ENCODE results near the gene TGFBR2.

Gene TGFBR2

DNA sequence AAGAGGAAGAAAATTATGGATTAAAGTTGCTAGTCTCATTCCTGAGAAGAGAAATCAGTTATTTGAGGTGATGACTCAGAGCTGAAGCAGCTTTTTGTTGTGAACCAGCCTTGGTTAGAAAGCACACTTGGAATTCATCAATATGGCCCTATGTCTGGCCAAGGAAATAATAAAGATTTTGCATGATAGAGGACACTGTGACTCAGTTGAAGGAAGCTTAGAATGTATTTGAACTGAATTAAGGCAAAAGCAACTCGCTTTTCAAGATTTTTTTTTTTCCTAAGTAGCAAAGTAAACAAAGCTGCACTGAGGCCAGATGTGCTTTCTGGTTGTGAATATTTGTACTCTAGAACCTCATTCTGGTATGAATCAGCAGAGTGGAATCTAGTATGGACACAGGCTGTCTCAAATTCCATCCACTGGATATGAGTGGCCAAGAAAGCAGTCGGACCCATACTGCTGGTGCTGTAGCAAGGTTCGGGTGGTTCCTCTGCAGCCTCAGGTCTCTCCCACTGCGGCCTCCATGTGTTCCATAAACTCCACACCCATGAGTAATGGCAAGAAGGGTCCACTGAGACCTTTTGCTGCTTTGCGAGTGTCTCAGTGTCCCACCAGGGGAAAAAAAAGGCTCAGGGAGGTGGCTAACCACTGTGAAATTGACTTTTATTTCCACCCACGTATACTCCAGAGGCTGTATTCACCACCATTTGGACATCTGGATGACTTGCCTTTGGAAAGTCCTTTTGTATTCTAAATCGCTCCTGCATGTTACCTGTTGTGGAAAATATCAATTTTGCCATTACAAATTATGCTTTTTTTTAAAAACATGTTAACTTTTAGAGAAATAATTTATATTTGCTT lies 53.1 kb downstream of the TGFBR2 start:
- Mint-ChIP-seq H3K4me3 (peak overlapping the region; percentile 74), H3K9me3 (no peaks in the 10 kb centered on the region), H3K27ac (ENCODE audit: low read depth) (peak overlapping the region; percentile 96), H3K36me3 (ENCODE audit: insufficient read depth) (peaks cover 55% of the 10 kb centered on the region), H3K4me1 (peaks cover 90% of the 10 kb centered on the region), H3K27me3 (no peaks in the 10 kb centered on the region)
- DNase-seq (ENCODE audit: low spot score in 2 of 2) (no peak), ATAC-seq (replicated peaks; ENCODE audit: extremely low read depth, poor library complexity, severe bottlenecking) (no peak)

GRCh38 chr3:30660136-30660535 lies 53.7 kb downstream of the TGFBR2 start:
- ATAC-seq (replicated peaks; ENCODE audit: extremely low read depth, poor library complexity, severe bottlenecking) (no peak), DNase-seq (ENCODE audit: low spot score in 2 of 2) (no peak)
- peak overlapping the region; percentile 87 for H3K27ac Mint-ChIP-seq (ENCODE audit: low read depth)
- H3K4me1 Mint-ChIP-seq = peaks cover 90% of the 10 kb centered on the region
- no peak overlapping the region for H3K4me3 Mint-ChIP-seq
- H3K36me3 Mint-ChIP-seq (ENCODE audit: insufficient read depth) = peaks cover 49% of the 10 kb centered on the region
- no peaks in the 10 kb centered on the region for H3K9me3 Mint-ChIP-seq
- H3K27me3 Mint-ChIP-seq = no peaks in the 10 kb centered on the region

DNA sequence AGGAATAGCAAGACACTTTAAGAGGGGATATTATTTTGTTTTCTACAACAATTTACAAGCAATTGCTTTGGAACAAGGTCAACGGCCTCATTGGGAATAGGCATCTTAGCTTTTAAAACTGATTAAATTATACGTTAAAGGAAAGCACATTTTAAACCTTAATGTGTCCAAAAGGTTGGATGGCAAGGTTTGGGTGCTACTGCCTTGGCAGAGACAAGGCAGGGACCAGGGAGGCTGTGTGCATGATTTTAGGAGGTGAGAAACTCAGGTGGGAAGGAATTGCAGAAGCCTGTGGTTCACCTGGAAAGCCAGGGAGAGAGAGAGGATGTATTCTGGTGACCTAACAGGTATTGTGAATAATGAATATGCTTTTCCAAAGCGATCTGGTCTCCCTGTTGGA lies 54.3 kb downstream of the TGFBR2 start:
- peaks cover 44% of the 10 kb centered on the region for H3K36me3 Mint-ChIP-seq (ENCODE audit: insufficient read depth)

GRCh38 chr3:30661098-30661873 lies 54.9 kb downstream of the TGFBR2 start:
- Mint-ChIP-seq H3K4me1 (peaks cover 87% of the 10 kb centered on the region), H3K9me3 (no peaks in the 10 kb centered on the region), H3K27ac (ENCODE audit: low read depth) (peak overlapping the region; percentile 87), H3K4me3 (peak overlapping the region; percentile 34), H3K36me3 (ENCODE audit: insufficient read depth) (peaks cover 44% of the 10 kb centered on the region), H3K27me3 (no peaks in the 10 kb centered on the region)
- ATAC-seq (replicated peaks; ENCODE audit: extremely low read depth, poor library complexity, severe bottlenecking) (no peak), DNase-seq (ENCODE audit: low spot score in 2 of 2) (no peak)

More for the DNA sequence above, 54.3 kb downstream of the TGFBR2 start:
- ATAC-seq (replicated peaks; ENCODE audit: extremely low read depth, poor library complexity, severe bottlenecking) = no peak
- peak overlapping the region; percentile 87 for H3K27ac Mint-ChIP-seq (ENCODE audit: low read depth)
- no peak for DNase-seq (ENCODE audit: low spot score in 2 of 2)
- no peaks in the 10 kb centered on the region for H3K27me3 Mint-ChIP-seq
- H3K4me1 Mint-ChIP-seq = peaks cover 90% of the 10 kb centered on the region
- no peaks in the 10 kb centered on the region for H3K9me3 Mint-ChIP-seq
- H3K4me3 Mint-ChIP-seq = peak overlapping the region; percentile 34

GRCh38 chr3:30662836-30663235 lies 56.4 kb downstream of the TGFBR2 start:
- H3K27me3 Mint-ChIP-seq = no peaks in the 10 kb centered on the region
- no peak for ATAC-seq (replicated peaks; ENCODE audit: extremely low read depth, poor library complexity, severe bottlenecking)
- H3K36me3 Mint-ChIP-seq (ENCODE audit: insufficient read depth) = peaks cover 40% of the 10 kb centered on the region
- H3K4me1 Mint-ChIP-seq = peaks cover 78% of the 10 kb centered on the region
- no peak for DNase-seq (ENCODE audit: low spot score in 2 of 2)
- H3K9me3 Mint-ChIP-seq = no peaks in the 10 kb centered on the region
- peak overlapping the region; percentile 93 for H3K27ac Mint-ChIP-seq (ENCODE audit: low read depth)
- no peak overlapping the region for H3K4me3 Mint-ChIP-seq

- Mint-ChIP-seq H3K36me3 (ENCODE audit: insufficient read depth) (peaks cover 41% of the 10 kb centered on the region), H3K27me3 (no peaks in the 10 kb centered on the region), H3K27ac (ENCODE audit: low read depth) (peak overlapping the region; percentile 93), H3K4me3 (no peak overlapping the region), H3K9me3 (no peaks in the 10 kb centered on the region), H3K4me1 (peaks cover 78% of the 10 kb centered on the region)
- DNase-seq (ENCODE audit: low spot score in 2 of 2) = no peak
- no peak for ATAC-seq (replicated peaks; ENCODE audit: extremely low read depth, poor library complexity, severe bottlenecking)
These were observed 57.3 kb downstream of the TGFBR2 start for GRCh38 chr3:30663533-30664241.

- H3K9me3 Mint-ChIP-seq = no peaks in the 10 kb centered on the region
- no peaks in the 10 kb centered on the region for H3K27me3 Mint-ChIP-seq
- peaks cover 42% of the 10 kb centered on the region for H3K36me3 Mint-ChIP-seq (ENCODE audit: insufficient read depth)
- H3K27ac Mint-ChIP-seq (ENCODE audit: low read depth) = peak overlapping the region; percentile 93
- H3K4me1 Mint-ChIP-seq = peaks cover 77% of the 10 kb centered on the region
- DNase-seq (ENCODE audit: low spot score in 2 of 2) (no peak), ATAC-seq (replicated peaks; ENCODE audit: extremely low read depth, poor library complexity, severe bottlenecking) (no peak)
- peak overlapping the region; percentile 35 for H3K4me3 Mint-ChIP-seq
These were observed 58.1 kb downstream of the TGFBR2 start for GRCh38 chr3:30664459-30664858.

GRCh38 chr3:30664884-30665283 lies 58.5 kb downstream of the TGFBR2 start:
- peak overlapping the region; percentile 93 for H3K27ac Mint-ChIP-seq (ENCODE audit: low read depth)
- DNase-seq (ENCODE audit: low spot score in 2 of 2) (no peak), ATAC-seq (replicated peaks; ENCODE audit: extremely low read depth, poor library complexity, severe bottlenecking) (peak; percentile 77)
- H3K9me3 Mint-ChIP-seq = no peaks in the 10 kb centered on the region
- H3K27me3 Mint-ChIP-seq = no peaks in the 10 kb centered on the region
- H3K4me1 Mint-ChIP-seq = peaks cover 79% of the 10 kb centered on the region
- H3K4me3 Mint-ChIP-seq = peak overlapping the region; percentile 35
- H3K36me3 Mint-ChIP-seq (ENCODE audit: insufficient read depth) = peaks cover 44% of the 10 kb centered on the region

DNA sequence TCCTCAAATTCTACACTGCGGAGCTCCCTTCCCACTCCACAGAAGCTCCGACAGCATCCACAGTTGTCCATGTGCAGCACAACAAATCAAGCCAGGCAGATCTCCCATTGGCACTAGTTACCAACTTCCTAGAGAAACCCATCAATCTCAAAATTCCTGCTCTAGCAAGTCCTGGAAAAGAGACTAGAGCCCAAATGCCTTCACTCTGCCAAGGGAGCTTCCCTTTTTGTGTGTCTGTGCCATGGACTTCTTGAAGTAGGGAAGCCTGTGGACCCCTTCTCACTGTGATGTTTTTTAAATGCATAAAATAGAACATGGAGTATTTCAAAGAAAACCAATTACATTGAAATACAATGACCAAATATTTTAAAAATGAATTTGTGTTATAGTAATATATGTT lies 59.1 kb downstream of the TGFBR2 start:
- Mint-ChIP-seq H3K9me3 (no peaks in the 10 kb centered on the region), H3K27me3 (no peaks in the 10 kb centered on the region), H3K4me3 (peak overlapping the region; percentile 35), H3K4me1 (peaks cover 82% of the 10 kb centered on the region), H3K27ac (ENCODE audit: low read depth) (peak overlapping the region; percentile 93), H3K36me3 (ENCODE audit: insufficient read depth) (peaks cover 45% of the 10 kb centered on the region)
- no peak for DNase-seq (ENCODE audit: low spot score in 2 of 2)
- no peak for ATAC-seq (replicated peaks; ENCODE audit: extremely low read depth, poor library complexity, severe bottlenecking)

GRCh38 chr3:30666572-30667279 lies 60.3 kb downstream of the TGFBR2 start:
- Mint-ChIP-seq H3K4me3 (peak overlapping the region; percentile 27), H3K27me3 (no peaks in the 10 kb centered on the region), H3K27ac (ENCODE audit: low read depth) (peak overlapping the region; percentile 64), H3K9me3 (no peaks in the 10 kb centered on the region), H3K36me3 (ENCODE audit: insufficient read depth) (peaks cover 47% of the 10 kb centered on the region), H3K4me1 (peaks cover 81% of the 10 kb centered on the region)
- peak; percentile 25 for ATAC-seq (replicated peaks; ENCODE audit: extremely low read depth, poor library complexity, severe bottlenecking)
- DNase-seq (ENCODE audit: low spot score in 2 of 2) = no peak

DNA sequence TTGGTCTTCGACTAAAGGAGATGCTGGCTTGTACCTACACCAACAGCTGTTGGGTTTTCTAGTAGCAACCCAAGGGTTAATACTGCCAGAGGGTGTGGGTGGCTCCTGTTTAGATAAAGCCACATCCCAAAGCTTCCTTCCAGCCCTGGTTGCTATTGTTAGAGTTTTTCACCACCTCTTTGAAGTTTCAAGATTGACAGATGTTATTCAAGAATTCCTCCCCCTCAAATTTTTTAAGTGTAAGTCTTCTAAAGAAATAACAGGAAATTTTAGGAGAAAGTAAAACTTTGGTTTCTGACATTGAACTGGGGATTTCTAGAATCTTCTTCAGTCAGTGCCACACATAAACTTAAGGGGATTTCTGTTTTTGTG lies 60.9 kb downstream of the TGFBR2 start:
- Mint-ChIP-seq H3K9me3 (no peaks in the 10 kb centered on the region), H3K27me3 (no peaks in the 10 kb centered on the region), H3K36me3 (ENCODE audit: insufficient read depth) (peaks cover 46% of the 10 kb centered on the region), H3K27ac (ENCODE audit: low read depth) (peak overlapping the region; percentile 64), H3K4me1 (peaks cover 81% of the 10 kb centered on the region), H3K4me3 (no peak overlapping the region)
- ATAC-seq (replicated peaks; ENCODE audit: extremely low read depth, poor library complexity, severe bottlenecking) = peak; percentile 34
- no peak for DNase-seq (ENCODE audit: low spot score in 2 of 2)

- Mint-ChIP-seq H3K4me3 (no peak overlapping the region), H3K4me1 (peaks cover 83% of the 10 kb centered on the region), H3K36me3 (ENCODE audit: insufficient read depth) (peaks cover 46% of the 10 kb centered on the region), H3K27me3 (no peaks in the 10 kb centered on the region), H3K27ac (ENCODE audit: low read depth) (peak overlapping the region; percentile 1), H3K9me3 (no peaks in the 10 kb centered on the region)
- ATAC-seq (replicated peaks; ENCODE audit: extremely low read depth, poor library complexity, severe bottlenecking) = no peak
- DNase-seq (ENCODE audit: low spot score in 2 of 2) = no peak
These were observed 61.7 kb downstream of the TGFBR2 start for GRCh38 chr3:30668051-30668609.
